Activated naive CD4-positive, alpha-beta T cell treated with anti-CD3 and anti-CD28 coated beads for 36 hours (primary cell): ENCODE measurements around the gene CTBP1. TPM values are rescaled to one million over a fixed set of nuclear protein-coding genes. Genes with fewer than 3 reads are reported as not detected.
A peak's percentile ranks its signal among the peaks of the same experiment; 100 is the strongest.

Experiments
- CTCF ChIA-PET: fragments of 350-600 bp; sonication (Branson Sonifier 250); formaldehyde crosslinking; loops from one replicate; lab custom pipeline; 2021; ENCODE audit warnings: antibody characterized with exemption; lab: Charles Lee
- DNase-seq: peaks from one replicate; pipeline ENCODE4 v3.0.0-alpha.2; 2020
- H3K27ac Mint-ChIP-seq: one replicate; pipeline ENCODE4 v1.8.0; 2021; ENCODE audit warnings: mild to moderate bottlenecking, mixed read lengths
- H3K27me3 Mint-ChIP-seq: one replicate; pipeline ENCODE4 v1.8.0; 2021; ENCODE audit warnings: low read depth, mixed read lengths
- H3K36me3 Mint-ChIP-seq: one replicate; pipeline ENCODE4 v1.8.0; 2021; ENCODE audit warnings: low read depth, mixed read lengths
- H3K4me1 Mint-ChIP-seq: one replicate; pipeline ENCODE4 v1.8.0; 2021; ENCODE audit warnings: low read depth, mixed read lengths
- H3K4me3 Mint-ChIP-seq: one replicate; pipeline ENCODE4 v1.8.0; 2021; ENCODE audit warnings: mild to moderate bottlenecking, moderate library complexity, mixed read lengths
- H3K9me3 Mint-ChIP-seq: one replicate; pipeline ENCODE4 v1.8.0; 2021; ENCODE audit warnings: mixed read lengths
- intact Hi-C: fragments of 100-400 bp; cut with micrococcal nuclease; formaldehyde crosslinking; loops from one replicate; pipeline ENCODE4 v1.15.1; 2023
- total RNA-seq, 2 experiments: library from RNA; stranded (reverse); gene quantifications; one replicate each; pipeline ENCODE4 v1.2.3, GENCODE V29; 2021

CTBP1 gene
- total RNA-seq, 2 experiments from 2014 or later, result 136 to 140 TPM

DNA sequence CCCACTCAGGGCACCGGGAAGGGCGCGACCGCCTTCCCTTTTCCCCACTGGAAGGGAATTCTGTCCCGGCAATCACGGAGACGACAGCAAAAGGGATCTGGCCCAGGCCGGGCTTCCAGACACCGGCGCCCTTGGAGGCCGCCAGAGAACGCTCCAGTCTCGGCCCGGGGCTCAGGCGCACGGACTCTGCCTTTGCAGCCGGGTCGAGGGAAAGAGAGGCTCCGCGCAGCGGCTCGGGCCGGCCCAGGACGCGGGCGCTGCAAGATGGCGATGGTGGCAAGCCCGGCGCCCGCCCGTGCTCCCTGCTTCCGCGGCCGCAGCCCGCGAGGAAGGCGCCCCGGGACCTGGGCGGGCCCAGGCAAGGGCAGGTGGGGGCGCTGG is 1.1 kb downstream of the CTBP1 start:
- H3K27ac Mint-ChIP-seq, result peak overlapping the region; percentile 85
- peaks cover 26% of the 10 kb centered on the region for H3K36me3 Mint-ChIP-seq
- CTCF ChIA-PET, result interaction anchor here (0.6 to 1.2 kb wide), 2 partner anchors 39 to 161 kb away, joined by 3 to 6 read pairs; no protein-coding TSS in a partner anchor
- no peaks in the 10 kb centered on the region for H3K27me3 Mint-ChIP-seq
- H3K4me3 Mint-ChIP-seq, result peak overlapping the region; percentile 79
- H3K4me1 Mint-ChIP-seq, result peaks cover 69% of the 10 kb centered on the region
- no peaks in the 10 kb centered on the region for H3K9me3 Mint-ChIP-seq
- DNase-seq, result peak; percentile 52
- intact Hi-C loops, result loop anchor here (1.0 to 5.0 kb wide), 7 partner anchors 47 to 761 kb away; partner anchors contain the start of genes FGFRL1, LETM1, NELFA and PCGF3

DNA sequence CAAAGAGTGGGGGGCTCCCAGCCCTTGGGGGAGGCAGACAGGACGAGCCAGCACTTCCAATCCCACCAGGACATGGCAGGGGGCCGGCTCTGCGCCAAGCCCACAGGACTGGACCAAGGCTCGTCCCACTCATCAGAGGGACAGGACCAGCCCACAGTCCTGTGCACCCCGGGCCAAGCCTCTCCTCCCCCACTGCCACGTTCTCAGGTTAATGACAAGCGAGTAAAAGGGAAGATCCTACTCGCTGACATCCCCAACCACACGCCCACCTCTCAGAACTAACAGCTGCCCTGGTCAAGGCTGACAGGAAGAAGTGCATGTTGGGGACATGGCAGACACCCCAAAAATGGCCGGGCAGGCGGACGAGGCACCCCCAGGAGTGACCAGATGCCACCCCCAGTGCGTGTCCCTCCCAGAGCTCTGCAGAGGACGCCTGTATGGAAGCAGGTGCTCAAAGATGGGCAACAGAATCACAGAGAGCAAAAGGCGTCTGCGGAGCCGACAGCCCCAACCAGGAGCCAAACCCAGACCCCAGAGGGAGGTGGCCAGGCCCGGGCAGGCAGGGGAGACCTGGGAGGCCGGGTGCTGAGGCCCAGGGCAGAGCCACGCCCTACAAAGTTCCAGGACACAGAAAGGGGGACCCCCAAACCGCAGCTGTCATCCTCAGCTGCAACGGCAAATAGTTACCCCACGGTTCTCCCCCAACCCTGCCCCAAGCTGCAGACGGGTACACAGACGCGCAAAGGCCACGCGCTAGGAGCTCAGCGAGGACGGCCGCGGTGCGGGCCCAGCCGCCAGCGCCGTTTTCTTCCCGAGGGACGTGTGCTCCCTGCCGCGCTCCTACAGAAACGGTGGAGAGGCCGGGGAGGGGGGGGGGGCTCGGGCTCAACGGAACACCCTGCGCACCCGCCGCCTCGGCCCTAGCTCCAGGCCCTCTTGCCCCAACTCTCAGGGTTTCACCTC is 1.7 kb downstream of the CTBP1 start:
- no peaks in the 10 kb centered on the region for H3K9me3 Mint-ChIP-seq
- intact Hi-C loops, result loop anchor here (1.0 to 5.0 kb wide), 4 partner anchors 46 to 610 kb away; partner anchors contain the start of genes FGFRL1 and LETM1
- H3K36me3 Mint-ChIP-seq, result peaks cover 21% of the 10 kb centered on the region
- CTCF ChIA-PET, result interaction anchor here (0.6 to 1.2 kb wide), 4 partner anchors 18 to 162 kb away, joined by 3 to 7 read pairs (median 4); no protein-coding TSS in a partner anchor
- peak overlapping the region; percentile 85 for H3K27ac Mint-ChIP-seq
- peak; percentile 55 for DNase-seq
- peaks cover 69% of the 10 kb centered on the region for H3K4me1 Mint-ChIP-seq
- H3K4me3 Mint-ChIP-seq, result peak overlapping the region; percentile 79
- H3K27me3 Mint-ChIP-seq, result no peaks in the 10 kb centered on the region

DNA sequence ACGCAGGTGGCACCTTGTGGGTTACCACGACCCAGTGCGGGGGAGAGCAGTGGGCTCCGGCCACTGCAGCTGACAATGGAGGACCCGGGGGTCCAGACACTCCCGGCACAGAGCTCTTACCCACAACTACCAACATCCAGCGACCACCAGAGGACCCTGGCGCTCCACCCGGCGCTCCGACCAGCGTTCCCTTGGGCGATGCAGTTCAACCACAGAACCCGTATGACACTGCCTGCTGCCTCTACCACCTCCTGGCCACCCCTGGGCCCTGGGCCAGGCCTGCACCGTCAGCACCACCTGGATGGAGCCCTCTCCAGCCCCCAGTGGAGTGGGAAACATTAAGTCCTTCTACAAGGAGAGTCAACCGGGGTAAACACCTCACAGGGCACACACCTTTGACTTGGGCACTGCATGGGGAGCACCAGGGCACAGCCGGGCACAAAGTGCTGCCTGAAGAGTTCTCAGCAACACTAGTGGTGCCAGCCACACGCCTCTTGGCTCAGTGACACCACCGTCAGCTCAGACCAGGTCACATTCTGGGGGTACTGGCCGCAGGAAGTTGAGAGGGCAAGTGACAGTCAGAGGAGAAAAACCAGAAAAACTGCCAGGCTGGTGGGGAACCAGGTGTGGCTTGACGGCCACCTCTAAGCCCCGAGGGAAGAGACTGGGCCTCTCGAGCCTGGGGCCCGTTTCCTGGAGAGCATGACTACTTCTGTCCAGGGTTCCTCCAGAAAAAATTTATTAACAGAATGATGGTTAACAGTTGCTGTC is 2.6 kb downstream of the CTBP1 start:
- CTCF ChIA-PET, result interaction anchor here (0.9 to 1.0 kb wide), 3 partner anchors 18 to 22 kb away, joined by 3 to 7 read pairs (median 3); no protein-coding TSS in a partner anchor
- Mint-ChIP-seq H3K4me1 (peaks cover 61% of the 10 kb centered on the region), H3K9me3 (no peaks in the 10 kb centered on the region), H3K36me3 (peaks cover 15% of the 10 kb centered on the region), H3K27me3 (no peaks in the 10 kb centered on the region), H3K4me3 (peak overlapping the region; percentile 79), H3K27ac (peak overlapping the region; percentile 85)
- DNase-seq, result peak; percentile 29
- intact Hi-C loops, result loop anchor here (5.0 kb wide), 3 partner anchors 234 to 611 kb away; partner anchors contain the start of genes FGFRL1 and LETM1

DNA sequence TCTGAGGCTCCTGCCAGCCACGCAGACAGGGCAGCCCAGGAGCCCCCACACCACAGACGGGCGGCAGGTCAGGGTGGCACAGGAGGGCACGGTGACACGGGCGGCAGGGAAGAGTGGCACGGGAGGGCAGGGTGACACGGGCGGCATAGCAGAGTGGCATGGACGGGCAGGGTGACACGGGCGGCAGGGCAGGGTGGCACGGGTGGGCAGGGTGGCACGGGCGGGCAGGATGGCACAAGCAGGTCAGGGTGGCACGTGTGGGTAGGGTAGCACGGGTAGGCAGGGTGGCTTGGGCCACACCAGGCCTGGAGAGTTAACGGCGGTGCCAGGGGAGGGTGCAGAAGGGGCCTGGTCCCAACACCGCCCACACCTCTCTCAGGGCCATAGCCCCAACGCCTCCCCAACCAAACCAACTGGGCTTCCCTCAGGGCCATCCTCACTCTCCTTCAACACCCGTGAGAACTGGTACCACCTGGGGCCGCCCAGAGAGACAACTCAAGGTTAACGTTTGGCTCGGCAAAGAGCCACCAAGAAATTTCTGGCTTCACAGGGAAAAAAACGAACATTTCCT is 3.4 kb downstream of the CTBP1 start:
- Mint-ChIP-seq H3K4me3 (peak overlapping the region; percentile 38), H3K9me3 (no peaks in the 10 kb centered on the region), H3K4me1 (peaks cover 54% of the 10 kb centered on the region), H3K36me3 (peaks cover 9% of the 10 kb centered on the region), H3K27ac (peak overlapping the region; percentile 41), H3K27me3 (no peaks in the 10 kb centered on the region)
- no peak for DNase-seq
- CTCF ChIA-PET, result interaction anchor here (1.0 kb wide), 1 partner anchor 23 kb away, joined by 3 read pairs; no protein-coding TSS in a partner anchor
- intact Hi-C loops, result loop anchor here (5.0 kb wide), 3 partner anchors 233 to 612 kb away; partner anchors contain the start of genes FGFRL1 and LETM1

DNA sequence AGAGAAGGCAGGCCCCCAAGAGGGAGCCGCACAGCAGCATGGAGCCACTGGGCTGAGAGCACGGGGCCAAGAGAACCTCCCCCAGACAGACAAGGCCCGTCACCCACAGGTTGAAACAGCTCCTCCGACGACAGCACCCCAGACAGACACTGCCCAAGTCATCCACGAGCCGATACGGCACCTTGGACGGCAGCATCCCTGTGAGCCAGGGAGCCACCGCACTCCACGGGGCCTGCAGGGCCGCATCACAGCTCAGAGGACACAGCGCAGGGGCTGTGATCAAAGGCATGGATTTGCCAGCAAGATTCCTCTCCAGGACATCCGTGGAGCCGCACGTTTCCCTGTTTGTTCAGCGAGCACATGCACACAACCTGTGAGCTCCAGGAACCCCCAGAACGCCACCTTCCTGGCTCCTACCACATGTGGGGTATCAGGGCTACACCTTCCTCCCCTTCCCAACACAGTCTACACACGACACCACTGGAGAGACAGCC is 3.9 kb downstream of the CTBP1 start:
- CTCF ChIA-PET, result interaction anchor here (2.2 kb wide), 1 partner anchor 23 kb away, joined by 9 read pairs; no protein-coding TSS in a partner anchor
- intact Hi-C loops, result loop anchor here (5.0 kb wide), 3 partner anchors 233 to 612 kb away; partner anchors contain the start of genes FGFRL1 and LETM1
- Mint-ChIP-seq H3K4me1 (peaks cover 48% of the 10 kb centered on the region), H3K27ac (peak overlapping the region; percentile 41), H3K4me3 (peak overlapping the region; percentile 24), H3K36me3 (peaks cover 4% of the 10 kb centered on the region), H3K9me3 (no peaks in the 10 kb centered on the region), H3K27me3 (no peaks in the 10 kb centered on the region)
- no peak for DNase-seq

DNA sequence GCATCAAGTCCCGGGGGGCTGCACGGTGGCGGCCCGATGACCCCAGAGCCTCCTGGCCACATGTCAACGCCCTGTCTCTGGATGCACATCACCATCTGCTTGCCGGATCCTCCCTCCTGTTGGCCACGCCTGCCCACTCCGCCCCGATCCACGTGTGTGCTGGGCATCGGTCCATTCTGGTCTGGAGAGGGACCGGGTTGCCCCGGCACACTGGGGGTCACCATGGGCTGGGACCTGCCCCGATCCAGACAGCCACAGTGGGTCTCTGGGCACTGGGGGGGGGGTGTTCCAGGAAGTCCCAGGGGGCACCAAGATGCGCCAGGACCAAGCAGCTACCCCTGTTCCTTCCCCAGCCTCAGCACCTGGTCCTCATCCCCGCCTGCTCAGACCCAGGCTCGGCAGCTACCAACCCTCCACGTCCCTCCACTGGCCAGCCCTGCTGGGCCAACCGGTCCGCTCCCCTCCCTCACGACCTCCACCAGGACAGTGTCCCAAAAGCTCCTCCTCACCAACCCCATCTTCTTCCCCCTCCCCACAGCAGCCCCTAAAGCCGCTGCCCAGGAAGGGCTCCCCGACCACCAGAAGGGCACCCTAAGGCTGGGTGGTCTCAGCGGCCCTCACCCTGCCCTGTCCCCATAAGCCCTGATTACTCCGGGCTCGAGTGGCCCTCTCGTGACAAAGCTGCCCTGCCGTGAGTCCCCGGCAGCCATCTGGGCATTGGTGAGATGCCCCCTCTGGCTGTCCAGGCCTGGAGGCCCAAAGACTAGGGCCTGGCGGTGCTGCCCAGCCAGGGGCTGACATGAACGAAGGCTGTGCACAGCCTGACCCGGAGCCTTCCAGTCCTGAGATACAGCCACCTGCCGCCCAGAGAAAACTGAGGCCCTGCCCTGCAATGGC is 4.6 kb downstream of the CTBP1 start:
- intact Hi-C loops, result no loop called here
- CTCF ChIA-PET, result interaction anchor here (1.1 to 2.2 kb wide), 2 partner anchors 24 to 27 kb away, joined by 3 to 9 read pairs; no protein-coding TSS in a partner anchor
- DNase-seq, result no peak
- no peaks in the 10 kb centered on the region for H3K27me3 Mint-ChIP-seq
- H3K4me1 Mint-ChIP-seq, result peaks cover 44% of the 10 kb centered on the region
- H3K36me3 Mint-ChIP-seq, result peaks cover 5% of the 10 kb centered on the region
- no peak overlapping the region for H3K4me3 Mint-ChIP-seq
- H3K27ac Mint-ChIP-seq, result no peak overlapping the region
- H3K9me3 Mint-ChIP-seq, result no peaks in the 10 kb centered on the region

DNA sequence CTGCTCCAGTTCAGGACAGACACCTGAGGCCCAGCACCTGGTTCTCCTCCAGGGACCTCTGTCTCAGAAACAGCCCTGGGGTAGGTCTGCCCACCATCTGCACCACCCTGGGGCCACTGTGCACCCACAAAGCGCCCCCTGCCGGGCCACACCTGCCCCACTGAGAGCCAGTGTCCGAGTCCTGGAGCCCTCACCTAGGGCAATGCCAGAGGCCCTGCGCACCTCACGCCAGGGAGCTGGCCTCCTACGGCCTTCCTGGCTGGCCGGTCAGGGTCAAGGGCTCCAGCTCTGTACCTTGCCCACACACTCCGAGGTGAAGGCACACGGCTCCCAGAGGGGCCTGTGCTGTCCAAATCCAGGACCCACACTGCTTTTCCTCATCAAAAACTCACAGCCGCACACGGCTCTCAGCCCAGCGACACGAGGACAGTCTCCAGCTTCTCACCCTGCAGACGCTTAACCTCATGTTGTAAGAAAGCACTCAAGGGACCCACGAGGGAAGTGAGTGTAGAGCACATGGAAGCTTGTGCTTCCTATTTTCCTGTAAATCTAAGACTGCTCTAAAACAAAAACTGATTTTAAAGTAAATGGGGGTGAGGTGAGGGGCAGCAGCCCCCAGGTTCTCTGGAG is 5.4 kb downstream of the CTBP1 start:
- no peak for DNase-seq
- CTCF ChIA-PET, result interaction anchor here (1.1 to 2.2 kb wide), 2 partner anchors 25 to 27 kb away, joined by 3 to 9 read pairs; no protein-coding TSS in a partner anchor
- Mint-ChIP-seq H3K27me3 (no peaks in the 10 kb centered on the region), H3K4me1 (peaks cover 44% of the 10 kb centered on the region), H3K36me3 (peaks cover 5% of the 10 kb centered on the region), H3K4me3 (no peak overlapping the region), H3K27ac (no peak overlapping the region), H3K9me3 (no peaks in the 10 kb centered on the region)
- intact Hi-C loops, result no loop called here

DNA sequence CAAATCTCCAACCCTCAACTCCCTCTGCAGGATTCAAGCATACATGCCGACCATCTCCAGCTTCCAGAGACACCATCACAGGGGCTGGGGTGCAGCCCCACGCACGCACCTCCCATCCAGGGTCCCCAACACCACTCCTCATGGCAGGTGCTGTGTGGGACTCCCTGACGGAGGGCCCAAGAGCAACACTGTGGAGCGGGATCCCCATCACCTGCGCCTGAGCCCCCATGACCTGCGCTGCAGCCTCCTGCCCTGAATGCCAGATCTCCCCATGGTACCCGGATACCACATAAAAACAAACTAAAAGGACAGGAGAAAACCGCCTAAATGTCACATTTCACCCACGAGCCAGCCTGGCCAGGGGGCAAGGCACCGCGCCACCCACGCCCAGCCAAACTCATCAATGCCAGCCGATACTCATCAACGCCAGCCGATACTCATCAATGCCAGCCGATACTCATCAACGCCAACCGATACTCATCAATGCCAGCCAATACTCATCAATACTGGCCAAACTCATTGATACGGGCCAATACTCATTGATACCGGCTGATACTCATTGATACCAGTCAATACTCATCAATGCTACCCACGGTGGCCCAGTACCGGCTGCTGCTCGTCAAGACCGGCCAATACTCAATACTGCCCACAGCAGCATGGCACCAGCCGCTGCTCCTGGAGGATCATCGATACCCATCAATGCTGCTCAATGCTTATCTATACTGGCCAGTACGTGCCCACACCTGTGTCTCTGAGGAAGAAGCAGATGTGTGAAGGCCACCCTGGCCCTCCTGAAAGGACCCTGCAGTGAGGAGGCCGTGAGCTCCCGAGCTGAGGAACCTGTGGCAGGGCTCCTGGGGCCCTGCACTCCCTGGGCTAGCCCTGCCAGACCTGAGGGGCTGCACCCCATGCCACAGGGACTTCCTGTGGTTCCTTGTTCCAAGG is 6.2 kb downstream of the CTBP1 start:
- Mint-ChIP-seq H3K27me3 (no peaks in the 10 kb centered on the region), H3K9me3 (no peaks in the 10 kb centered on the region), H3K36me3 (peaks cover 7% of the 10 kb centered on the region), H3K4me1 (peaks cover 44% of the 10 kb centered on the region), H3K4me3 (no peak overlapping the region), H3K27ac (no peak overlapping the region)
- intact Hi-C loops, result no loop called here
- CTCF ChIA-PET, result interaction anchor here (2.2 kb wide), 1 partner anchor 26 kb away, joined by 9 read pairs; no protein-coding TSS in a partner anchor
- DNase-seq, result no peak

DNA sequence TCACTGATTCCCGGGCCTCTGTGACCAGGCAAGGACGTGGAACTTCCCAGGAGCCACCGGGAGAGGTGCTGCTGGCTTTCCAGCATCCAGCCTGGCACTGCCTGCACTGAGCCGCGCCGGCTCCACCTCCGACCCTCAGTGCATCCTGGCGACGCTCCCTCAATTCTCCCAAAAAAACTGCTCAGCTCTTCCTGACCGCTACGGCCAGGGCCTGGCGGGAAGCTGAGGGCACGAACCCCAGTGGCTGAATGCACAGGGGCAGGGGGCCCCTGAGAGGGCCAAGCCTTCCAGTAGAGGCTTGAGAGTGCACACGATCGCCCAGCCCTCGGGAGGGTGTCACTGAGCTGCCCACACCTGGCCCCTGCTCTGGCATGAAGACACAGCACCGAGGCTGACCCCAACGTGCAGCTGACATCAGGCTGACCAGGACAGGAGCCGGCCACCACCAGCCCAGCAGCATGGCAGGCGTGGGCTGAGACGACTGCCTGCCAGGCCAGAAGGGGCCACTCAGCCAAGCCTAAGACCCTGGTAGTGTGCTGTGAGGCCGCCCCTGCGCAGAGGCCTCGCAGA is 6.9 kb downstream of the CTBP1 start:
- Mint-ChIP-seq H3K27me3 (no peaks in the 10 kb centered on the region), H3K4me3 (no peak overlapping the region), H3K27ac (no peak overlapping the region), H3K36me3 (peaks cover 5% of the 10 kb centered on the region), H3K9me3 (no peaks in the 10 kb centered on the region), H3K4me1 (peaks cover 43% of the 10 kb centered on the region)
- intact Hi-C loops, result no loop called here
- DNase-seq, result no peak
- CTCF ChIA-PET, result no interaction called here
